Lower lobe of right lung (tissue), 2 donors: ENCODE measurements around the gene IRAK2. TPM values are rescaled to one million over a fixed set of nuclear protein-coding genes. Genes with fewer than 3 reads are reported as not detected.

Source experiments
- ATAC-seq, 2 donors: fragments of 200-7000 bp; cut with Tn5 transposase; one replicate each; pipeline ENCODE4 v1.9.1; 2020 to 2022; ENCODE audit warnings: mild to moderate bottlenecking in 2 of 2, moderate library complexity in 2 of 2
- DNase-seq: peaks from one replicate; pipeline ENCODE4 v3.0.0-alpha.2; 2020
- H3K27ac ChIP-seq: fragments of 200-600 bp; one replicate; pipeline ENCODE4 v1.8.0; 2022
- H3K27me3 ChIP-seq: fragments of 200-600 bp; one replicate; pipeline ENCODE4 v1.8.0; 2022; ENCODE audit warnings: low read depth
- H3K36me3 ChIP-seq: fragments of 200-600 bp; one replicate; pipeline ENCODE4 v1.8.0; 2022; ENCODE audit warnings: mild to moderate bottlenecking
- H3K4me1 ChIP-seq: fragments of 200-600 bp; one replicate; pipeline ENCODE4 v1.8.0; 2022
- H3K4me3 ChIP-seq: fragments of 200-600 bp; one replicate; pipeline ENCODE4 v1.8.0; 2022; ENCODE audit warnings: mild to moderate bottlenecking
- H3K9me3 ChIP-seq: fragments of 200-600 bp; one replicate; pipeline ENCODE4 v1.8.0; 2022
- intact Hi-C: fragments of 100-400 bp; cut with DNase I; formaldehyde crosslinking; loops from one replicate; pipeline ENCODE4 v1.11.0; 2022
- total RNA-seq: library from RNA; stranded (reverse); fragmentation: NEBNext Ultra II Directional; extraction: Animal tissue kit (Norgen Biotek cat#: 25700); gene quantifications from one replicate; pipeline ENCODE4 v1.2.1, GENCODE V29; 2021
- TF ChIP-seq, protein P1 (sequence below): fragments of 200-600 bp; IDR thresholded peaks from one replicate; pipeline ENCODE4 v1.8.0; 2022; ENCODE audit warnings: antibody characterized with exemption, mild to moderate bottlenecking
- donor health status: DM: no; HTN: yes; CAD: no; lungs with severe emphysema.

IRAK2 gene
- total RNA-seq, 1 donor from 2014 or later = 3.9 TPM

DNA sequence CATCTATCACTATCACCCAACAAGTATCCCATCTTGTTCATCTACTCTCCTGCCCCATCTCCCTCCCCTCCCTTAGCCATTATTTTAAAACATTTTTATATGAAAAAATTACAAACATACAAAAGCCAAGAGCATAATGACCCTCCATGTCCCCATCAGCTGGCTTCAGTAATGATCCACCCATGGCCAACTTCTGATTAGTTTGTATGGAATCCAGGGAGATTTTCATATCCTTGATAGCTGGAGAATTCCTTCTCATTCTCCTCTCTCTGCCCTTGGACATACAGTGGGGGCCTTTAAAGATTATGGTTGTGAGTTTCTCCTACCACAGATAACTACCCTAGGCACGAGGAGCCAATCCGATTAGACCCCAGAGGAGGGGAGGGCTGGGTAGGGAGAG is 40.2 kb downstream of the IRAK2 start:
- peaks cover 19% of the 10 kb centered on the region for H3K36me3 ChIP-seq
- TF ChIP-seq, protein P1, sequence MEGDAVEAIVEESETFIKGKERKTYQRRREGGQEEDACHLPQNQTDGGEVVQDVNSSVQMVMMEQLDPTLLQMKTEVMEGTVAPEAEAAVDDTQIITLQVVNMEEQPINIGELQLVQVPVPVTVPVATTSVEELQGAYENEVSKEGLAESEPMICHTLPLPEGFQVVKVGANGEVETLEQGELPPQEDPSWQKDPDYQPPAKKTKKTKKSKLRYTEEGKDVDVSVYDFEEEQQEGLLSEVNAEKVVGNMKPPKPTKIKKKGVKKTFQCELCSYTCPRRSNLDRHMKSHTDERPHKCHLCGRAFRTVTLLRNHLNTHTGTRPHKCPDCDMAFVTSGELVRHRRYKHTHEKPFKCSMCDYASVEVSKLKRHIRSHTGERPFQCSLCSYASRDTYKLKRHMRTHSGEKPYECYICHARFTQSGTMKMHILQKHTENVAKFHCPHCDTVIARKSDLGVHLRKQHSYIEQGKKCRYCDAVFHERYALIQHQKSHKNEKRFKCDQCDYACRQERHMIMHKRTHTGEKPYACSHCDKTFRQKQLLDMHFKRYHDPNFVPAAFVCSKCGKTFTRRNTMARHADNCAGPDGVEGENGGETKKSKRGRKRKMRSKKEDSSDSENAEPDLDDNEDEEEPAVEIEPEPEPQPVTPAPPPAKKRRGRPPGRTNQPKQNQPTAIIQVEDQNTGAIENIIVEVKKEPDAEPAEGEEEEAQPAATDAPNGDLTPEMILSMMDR = no peak
- no peaks in the 10 kb centered on the region for H3K27me3 ChIP-seq
- no peak overlapping the region for H3K27ac ChIP-seq
- no peaks in the 10 kb centered on the region for H3K4me1 ChIP-seq
- H3K4me3 ChIP-seq = no peak overlapping the region
- intact Hi-C loops = no loop called here
- ATAC-seq = no peak
- no peaks in the 10 kb centered on the region for H3K9me3 ChIP-seq
- no peak for DNase-seq

DNA sequence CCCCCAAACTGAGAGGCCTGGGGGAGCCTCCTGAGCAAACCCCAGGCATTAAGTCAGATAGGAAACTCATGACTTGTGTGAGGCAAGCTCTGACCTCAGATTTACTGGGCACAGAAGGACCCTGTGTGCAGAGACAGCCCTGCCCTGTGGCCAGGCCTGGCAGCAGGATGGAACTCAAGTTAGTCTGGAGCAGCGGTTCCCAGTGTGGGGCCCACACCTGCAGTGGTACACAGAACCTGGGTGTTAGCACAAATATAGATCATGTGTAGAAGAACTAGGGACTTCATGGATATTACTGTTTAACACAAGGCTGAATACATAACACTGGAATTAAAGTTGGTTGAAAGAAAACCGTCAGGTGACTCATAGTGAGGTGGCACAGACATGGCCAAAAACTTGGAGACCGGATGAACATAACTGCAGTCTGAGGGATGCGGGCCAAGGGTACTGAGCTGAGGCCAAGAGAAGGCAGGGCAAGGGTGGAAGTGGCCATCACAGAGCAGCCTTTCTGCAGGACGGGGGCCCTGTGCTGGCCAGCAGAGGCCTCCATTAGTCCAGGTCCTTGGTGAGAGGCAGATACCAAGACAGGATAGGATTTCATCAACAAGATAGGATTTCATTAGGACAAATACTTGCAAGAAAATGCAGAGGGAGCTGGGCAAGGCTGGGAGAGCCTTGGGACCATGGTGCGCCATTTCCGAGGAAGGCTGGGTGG is 40.9 kb downstream of the IRAK2 start:
- TF ChIP-seq, protein P1 = no peak
- Histone ChIP-seq H3K27ac (no peak overlapping the region), H3K9me3 (no peaks in the 10 kb centered on the region), H3K27me3 (no peaks in the 10 kb centered on the region), H3K4me3 (no peak overlapping the region), H3K36me3 (peaks cover 21% of the 10 kb centered on the region), H3K4me1 (no peaks in the 10 kb centered on the region)
- intact Hi-C loops = no loop called here
- ATAC-seq (peak; percentile 29 to 44), DNase-seq (no peak)

DNA sequence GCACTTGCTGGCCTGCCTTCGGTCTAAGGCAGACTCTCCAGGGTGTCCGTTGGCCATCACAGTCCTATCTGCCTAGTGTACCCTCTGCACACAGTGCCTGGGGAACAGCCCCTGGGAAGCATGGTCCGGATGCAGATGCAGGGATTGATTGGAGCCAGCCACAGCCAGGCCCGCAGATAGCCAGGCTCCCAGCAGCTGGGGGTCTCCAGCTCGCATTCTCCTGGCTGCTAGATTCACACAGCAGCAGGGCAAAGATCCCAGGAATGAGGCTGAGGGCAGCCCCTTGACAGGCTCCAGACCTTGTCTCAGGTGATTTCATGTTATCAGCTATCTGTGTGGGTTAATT is 41.4 kb downstream of the IRAK2 start:
- no peaks in the 10 kb centered on the region for H3K9me3 ChIP-seq
- intact Hi-C loops = no loop called here
- H3K27ac ChIP-seq = no peak overlapping the region
- DNase-seq = no peak
- no peaks in the 10 kb centered on the region for H3K4me1 ChIP-seq
- H3K36me3 ChIP-seq = peaks cover 16% of the 10 kb centered on the region
- no peaks in the 10 kb centered on the region for H3K27me3 ChIP-seq
- no peak overlapping the region for H3K4me3 ChIP-seq
- ATAC-seq = no peak
- TF ChIP-seq, protein P1 = no peak

DNA sequence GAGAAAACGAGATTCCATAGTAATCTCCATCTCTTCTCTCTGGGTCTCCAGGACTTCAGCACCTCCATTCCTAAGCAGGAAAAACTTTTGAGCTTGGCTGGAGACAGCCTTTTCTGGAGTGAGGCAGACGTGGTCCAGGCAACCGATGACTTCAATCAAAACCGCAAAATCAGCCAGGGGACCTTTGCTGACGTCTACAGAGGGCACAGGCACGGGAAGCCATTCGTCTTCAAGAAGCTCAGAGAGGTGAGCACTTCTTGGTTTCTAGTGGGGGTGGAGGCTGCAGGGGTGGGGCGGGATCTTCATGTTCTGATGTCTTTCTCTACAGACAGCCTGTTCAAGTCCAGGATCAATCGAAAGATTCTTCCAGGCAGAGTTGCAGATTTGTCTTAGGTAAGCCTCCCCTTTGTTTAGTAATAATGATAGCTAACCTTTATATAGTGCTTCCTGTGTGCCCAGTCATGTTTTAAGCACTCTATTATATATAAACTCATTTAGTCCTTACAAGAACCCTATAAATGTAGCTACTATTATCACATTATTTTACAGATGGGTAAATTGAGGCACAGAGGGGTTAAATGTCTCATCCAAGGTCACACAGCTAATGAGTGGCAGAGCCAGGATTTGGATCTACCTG is 48.6 kb downstream of the IRAK2 start:
- H3K27ac ChIP-seq = no peak overlapping the region
- H3K9me3 ChIP-seq = no peaks in the 10 kb centered on the region
- ATAC-seq (no peak), DNase-seq (no peak)
- TF ChIP-seq, protein P1 = no peak
- intact Hi-C loops = no loop called here
- H3K27me3 ChIP-seq = no peaks in the 10 kb centered on the region
- no peaks in the 10 kb centered on the region for H3K4me1 ChIP-seq
- H3K36me3 ChIP-seq = peaks cover 15% of the 10 kb centered on the region
- H3K4me3 ChIP-seq = no peak overlapping the region

DNA sequence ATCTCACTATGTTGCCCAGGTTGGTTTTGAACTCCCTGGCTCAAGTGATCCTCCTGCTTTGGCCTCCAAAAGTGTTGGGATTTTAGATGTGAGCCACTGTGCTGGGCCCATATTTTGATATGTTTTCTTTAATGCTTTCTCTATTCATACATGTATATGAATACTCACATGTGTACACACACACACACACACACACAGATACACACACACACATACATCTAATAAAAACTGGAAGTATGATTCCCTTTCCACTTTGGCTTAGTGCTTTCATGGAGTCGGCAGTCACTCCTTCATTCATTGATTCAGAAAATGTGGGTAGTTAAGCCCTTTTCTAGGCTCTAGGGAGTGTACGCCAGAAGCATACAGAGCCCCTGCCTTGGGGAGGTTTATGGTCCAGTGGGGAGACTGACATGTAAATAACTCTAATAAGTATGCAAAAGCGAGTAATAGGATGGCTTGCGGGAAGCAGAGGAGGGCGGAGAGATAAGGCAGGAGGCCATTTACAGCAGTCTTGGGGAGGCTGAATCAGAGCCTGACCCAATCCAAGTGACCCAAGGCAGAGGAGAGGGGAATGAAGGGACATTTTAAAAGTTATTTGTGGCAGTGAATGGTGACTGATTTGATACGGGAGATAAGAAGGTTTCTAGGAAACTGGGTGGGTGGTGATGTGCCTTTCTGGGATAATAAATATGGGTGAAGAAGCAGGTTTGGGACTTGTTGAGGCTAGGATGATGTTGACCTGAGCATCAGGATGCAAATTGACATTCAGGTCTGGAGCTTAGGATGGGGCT is 51.1 kb downstream of the IRAK2 start:
- intact Hi-C loops = no loop called here

More for the DNA sequence above, 51.1 kb downstream of the IRAK2 start:
- Histone ChIP-seq H3K9me3 (no peaks in the 10 kb centered on the region), H3K4me3 (no peak overlapping the region), H3K4me1 (peaks cover 7% of the 10 kb centered on the region), H3K36me3 (peaks cover 5% of the 10 kb centered on the region), H3K27ac (no peak overlapping the region), H3K27me3 (no peaks in the 10 kb centered on the region)
- DNase-seq (no peak), ATAC-seq (no peak)
- TF ChIP-seq, protein P1 = no peak
